ENCODE data around the gene CASK. TPM values are rescaled to one million over a fixed set of nuclear protein-coding genes. Genes with fewer than 3 reads are reported as not detected.

Gene CASK
- total RNA-seq, 1 experiment from 2014 or later = 54.6 TPM

- TF ChIP-seq JUN (CRISPR knock-in tag; IDR thresholded peaks at IDR 0.05) (no peak), GTF2I (CRISPR knock-in tag; conservative IDR thresholded peaks at IDR 0.05) (no peak), CREB1 (CRISPR knock-in tag; IDR thresholded peaks at IDR 0.05) (no peak), ATF1 (CRISPR knock-in tag; IDR thresholded peaks at IDR 0.05) (no peak), FOXJ3 (CRISPR knock-in tag; IDR thresholded peaks at IDR 0.05; ENCODE audit: borderline replicate concordance) (no peak), FOXP1 (CRISPR knock-in tag; IDR thresholded peaks at IDR 0.05; ENCODE audit: borderline replicate concordance) (no peak), ZNF121 (CRISPR knock-in tag; IDR thresholded peaks at IDR 0.05) (no peak), SOX15 (CRISPR knock-in tag; IDR thresholded peaks at IDR 0.05) (no peak), NR2C2 (CRISPR knock-in tag; IDR thresholded peaks at IDR 0.05) (no peak), ZBTB21 (CRISPR knock-in tag; IDR thresholded peaks at IDR 0.05; ENCODE audit: borderline replicate concordance) (no peak)
These were observed 255.7 kb downstream of the CASK start (continued) for GRCh38 chrX:41667631-41668030.

DNA sequence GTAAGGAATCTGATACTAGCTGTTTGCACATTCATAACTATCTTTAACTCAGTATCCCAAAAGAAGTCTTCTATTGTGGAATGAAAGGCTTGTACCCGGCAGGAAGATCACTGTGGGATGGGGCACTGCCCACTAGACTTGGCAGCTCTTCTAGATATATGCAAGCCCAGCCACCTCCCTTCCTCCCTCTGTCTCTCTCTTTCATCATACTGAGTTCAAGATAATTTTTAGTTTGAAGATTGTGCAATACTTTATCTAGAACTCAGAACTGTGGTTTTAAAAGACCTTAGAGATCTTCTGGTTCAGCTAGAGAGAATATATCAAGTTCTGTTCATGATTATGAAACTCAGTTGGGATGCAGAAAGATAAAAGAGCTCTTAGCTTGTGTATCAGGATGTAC lies 257.1 kb downstream of the CASK start:
- Mint-ChIP-seq H3K36me3 (no peaks in the 10 kb centered on the region; the same call in 1 of the 2 replicates), H3K4me1 (peaks cover 10% of the 10 kb centered on the region), H3K27me3 (ENCODE audit: low read depth) (no peaks in the 10 kb centered on the region), H3K27ac (no peak overlapping the region), H3K9me3 (no peaks in the 10 kb centered on the region), H3K4me3 (no peak overlapping the region)
- DNase-seq (ENCODE audit: low spot score) (no peak), ATAC-seq (no peak)
- POLR2A ChIA-PET = no interaction called here
- CTCF ChIA-PET = interaction anchor here (0.9 kb wide), 1 partner anchor 94 kb away, joined by 3 read pairs; no protein-coding TSS in a partner anchor
- TF ChIP-seq NR1H2 (CRISPR knock-in tag; IDR thresholded peaks at IDR 0.05) (no peak), ATF1 (CRISPR knock-in tag; IDR thresholded peaks at IDR 0.05) (no peak), CREM (CRISPR knock-in tag; IDR thresholded peaks at IDR 0.05) (no peak), JUN (CRISPR knock-in tag; IDR thresholded peaks at IDR 0.05) (no peak)
- TF ChIP-seq, protein P1, sequence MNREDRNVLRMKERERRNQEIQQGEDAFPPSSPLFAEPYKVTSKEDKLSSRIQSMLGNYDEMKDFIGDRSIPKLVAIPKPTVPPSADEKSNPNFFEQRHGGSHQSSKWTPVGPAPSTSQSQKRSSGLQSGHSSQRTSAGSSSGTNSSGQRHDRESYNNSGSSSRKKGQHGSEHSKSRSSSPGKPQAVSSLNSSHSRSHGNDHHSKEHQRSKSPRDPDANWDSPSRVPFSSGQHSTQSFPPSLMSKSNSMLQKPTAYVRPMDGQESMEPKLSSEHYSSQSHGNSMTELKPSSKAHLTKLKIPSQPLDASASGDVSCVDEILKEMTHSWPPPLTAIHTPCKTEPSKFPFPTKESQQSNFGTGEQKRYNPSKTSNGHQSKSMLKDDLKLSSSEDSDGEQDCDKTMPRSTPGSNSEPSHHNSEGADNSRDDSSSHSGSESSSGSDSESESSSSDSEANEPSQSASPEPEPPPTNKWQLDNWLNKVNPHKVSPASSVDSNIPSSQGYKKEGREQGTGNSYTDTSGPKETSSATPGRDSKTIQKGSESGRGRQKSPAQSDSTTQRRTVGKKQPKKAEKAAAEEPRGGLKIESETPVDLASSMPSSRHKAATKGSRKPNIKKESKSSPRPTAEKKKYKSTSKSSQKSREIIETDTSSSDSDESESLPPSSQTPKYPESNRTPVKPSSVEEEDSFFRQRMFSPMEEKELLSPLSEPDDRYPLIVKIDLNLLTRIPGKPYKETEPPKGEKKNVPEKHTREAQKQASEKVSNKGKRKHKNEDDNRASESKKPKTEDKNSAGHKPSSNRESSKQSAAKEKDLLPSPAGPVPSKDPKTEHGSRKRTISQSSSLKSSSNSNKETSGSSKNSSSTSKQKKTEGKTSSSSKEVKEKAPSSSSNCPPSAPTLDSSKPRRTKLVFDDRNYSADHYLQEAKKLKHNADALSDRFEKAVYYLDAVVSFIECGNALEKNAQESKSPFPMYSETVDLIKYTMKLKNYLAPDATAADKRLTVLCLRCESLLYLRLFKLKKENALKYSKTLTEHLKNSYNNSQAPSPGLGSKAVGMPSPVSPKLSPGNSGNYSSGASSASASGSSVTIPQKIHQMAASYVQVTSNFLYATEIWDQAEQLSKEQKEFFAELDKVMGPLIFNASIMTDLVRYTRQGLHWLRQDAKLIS (CRISPR knock-in tag; IDR thresholded peaks at IDR 0.05; ENCODE audit: borderline replicate concordance) = no peak
- TF ChIP-seq, protein P2, sequence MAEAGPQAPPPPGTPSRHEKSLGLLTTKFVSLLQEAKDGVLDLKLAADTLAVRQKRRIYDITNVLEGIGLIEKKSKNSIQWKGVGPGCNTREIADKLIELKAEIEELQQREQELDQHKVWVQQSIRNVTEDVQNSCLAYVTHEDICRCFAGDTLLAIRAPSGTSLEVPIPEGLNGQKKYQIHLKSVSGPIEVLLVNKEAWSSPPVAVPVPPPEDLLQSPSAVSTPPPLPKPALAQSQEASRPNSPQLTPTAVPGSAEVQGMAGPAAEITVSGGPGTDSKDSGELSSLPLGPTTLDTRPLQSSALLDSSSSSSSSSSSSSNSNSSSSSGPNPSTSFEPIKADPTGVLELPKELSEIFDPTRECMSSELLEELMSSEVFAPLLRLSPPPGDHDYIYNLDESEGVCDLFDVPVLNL (CRISPR knock-in tag; IDR thresholded peaks at IDR 0.05; ENCODE audit: borderline replicate concordance, low read depth) = no peak
- TF ChIP-seq, protein P3, sequence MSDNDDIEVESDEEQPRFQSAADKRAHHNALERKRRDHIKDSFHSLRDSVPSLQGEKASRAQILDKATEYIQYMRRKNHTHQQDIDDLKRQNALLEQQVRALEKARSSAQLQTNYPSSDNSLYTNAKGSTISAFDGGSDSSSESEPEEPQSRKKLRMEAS (CRISPR knock-in tag; IDR thresholded peaks at IDR 0.05) = no peak
- TF ChIP-seq, protein P4, sequence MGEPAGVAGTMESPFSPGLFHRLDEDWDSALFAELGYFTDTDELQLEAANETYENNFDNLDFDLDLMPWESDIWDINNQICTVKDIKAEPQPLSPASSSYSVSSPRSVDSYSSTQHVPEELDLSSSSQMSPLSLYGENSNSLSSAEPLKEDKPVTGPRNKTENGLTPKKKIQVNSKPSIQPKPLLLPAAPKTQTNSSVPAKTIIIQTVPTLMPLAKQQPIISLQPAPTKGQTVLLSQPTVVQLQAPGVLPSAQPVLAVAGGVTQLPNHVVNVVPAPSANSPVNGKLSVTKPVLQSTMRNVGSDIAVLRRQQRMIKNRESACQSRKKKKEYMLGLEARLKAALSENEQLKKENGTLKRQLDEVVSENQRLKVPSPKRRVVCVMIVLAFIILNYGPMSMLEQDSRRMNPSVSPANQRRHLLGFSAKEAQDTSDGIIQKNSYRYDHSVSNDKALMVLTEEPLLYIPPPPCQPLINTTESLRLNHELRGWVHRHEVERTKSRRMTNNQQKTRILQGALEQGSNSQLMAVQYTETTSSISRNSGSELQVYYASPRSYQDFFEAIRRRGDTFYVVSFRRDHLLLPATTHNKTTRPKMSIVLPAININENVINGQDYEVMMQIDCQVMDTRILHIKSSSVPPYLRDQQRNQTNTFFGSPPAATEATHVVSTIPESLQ (CRISPR knock-in tag; IDR thresholded peaks at IDR 0.05) = no peak
- TF ChIP-seq, protein P5, sequence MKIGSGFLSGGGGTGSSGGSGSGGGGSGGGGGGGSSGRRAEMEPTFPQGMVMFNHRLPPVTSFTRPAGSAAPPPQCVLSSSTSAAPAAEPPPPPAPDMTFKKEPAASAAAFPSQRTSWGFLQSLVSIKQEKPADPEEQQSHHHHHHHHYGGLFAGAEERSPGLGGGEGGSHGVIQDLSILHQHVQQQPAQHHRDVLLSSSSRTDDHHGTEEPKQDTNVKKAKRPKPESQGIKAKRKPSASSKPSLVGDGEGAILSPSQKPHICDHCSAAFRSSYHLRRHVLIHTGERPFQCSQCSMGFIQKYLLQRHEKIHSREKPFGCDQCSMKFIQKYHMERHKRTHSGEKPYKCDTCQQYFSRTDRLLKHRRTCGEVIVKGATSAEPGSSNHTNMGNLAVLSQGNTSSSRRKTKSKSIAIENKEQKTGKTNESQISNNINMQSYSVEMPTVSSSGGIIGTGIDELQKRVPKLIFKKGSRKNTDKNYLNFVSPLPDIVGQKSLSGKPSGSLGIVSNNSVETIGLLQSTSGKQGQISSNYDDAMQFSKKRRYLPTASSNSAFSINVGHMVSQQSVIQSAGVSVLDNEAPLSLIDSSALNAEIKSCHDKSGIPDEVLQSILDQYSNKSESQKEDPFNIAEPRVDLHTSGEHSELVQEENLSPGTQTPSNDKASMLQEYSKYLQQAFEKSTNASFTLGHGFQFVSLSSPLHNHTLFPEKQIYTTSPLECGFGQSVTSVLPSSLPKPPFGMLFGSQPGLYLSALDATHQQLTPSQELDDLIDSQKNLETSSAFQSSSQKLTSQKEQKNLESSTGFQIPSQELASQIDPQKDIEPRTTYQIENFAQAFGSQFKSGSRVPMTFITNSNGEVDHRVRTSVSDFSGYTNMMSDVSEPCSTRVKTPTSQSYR (CRISPR knock-in tag; IDR thresholded peaks at IDR 0.05) = no peak

All from WTC11 (cell line).